AG10803 (cell line): ENCODE measurements around the gene XRCC4.
"Not testable (repeated sequence)": the region's sequence is repeated elsewhere in the genome, so short reads cannot be mapped to it uniquely, and the experiment has no call there.

Experiments
- DNase-seq: peaks from one replicate; pipeline ENCODE4 v3.0.0; 2010; ENCODE audit warnings: low read depth
- H3K4me3 ChIP-seq: 2 replicates; pipeline ENCODE4 v1.5.1; 2011; ENCODE audit warnings: mild to moderate bottlenecking, low read length, control low read depth
- TF ChIP-seq, protein P1 (sequence below): conservative IDR thresholded peaks from 2 replicates; pipeline ENCODE4 v1.5.1; 2011; ENCODE audit warnings: mild to moderate bottlenecking, low read length, control low read depth, inconsistent platforms

The XRCC4 gene

DNA sequence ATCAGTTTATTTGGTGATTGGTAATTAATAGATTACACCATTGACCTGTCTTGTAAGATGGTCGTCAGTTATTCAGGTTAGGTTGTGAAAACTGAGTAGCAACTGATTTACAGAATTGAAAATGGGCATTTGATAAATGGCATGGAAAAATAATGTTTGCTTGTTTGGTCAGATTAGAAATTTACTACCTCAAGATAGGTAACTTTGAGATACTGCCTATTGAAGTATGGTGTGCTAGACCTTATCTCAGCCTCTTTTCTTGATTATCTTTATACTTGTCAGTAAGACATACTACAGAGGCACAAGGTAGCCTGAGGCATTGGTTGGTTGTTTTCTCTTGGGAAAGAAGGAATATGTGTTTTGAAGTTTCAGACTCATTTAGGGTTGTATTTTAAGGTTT is 174.5 kb downstream of the XRCC4 start:
- TF ChIP-seq, protein P1, sequence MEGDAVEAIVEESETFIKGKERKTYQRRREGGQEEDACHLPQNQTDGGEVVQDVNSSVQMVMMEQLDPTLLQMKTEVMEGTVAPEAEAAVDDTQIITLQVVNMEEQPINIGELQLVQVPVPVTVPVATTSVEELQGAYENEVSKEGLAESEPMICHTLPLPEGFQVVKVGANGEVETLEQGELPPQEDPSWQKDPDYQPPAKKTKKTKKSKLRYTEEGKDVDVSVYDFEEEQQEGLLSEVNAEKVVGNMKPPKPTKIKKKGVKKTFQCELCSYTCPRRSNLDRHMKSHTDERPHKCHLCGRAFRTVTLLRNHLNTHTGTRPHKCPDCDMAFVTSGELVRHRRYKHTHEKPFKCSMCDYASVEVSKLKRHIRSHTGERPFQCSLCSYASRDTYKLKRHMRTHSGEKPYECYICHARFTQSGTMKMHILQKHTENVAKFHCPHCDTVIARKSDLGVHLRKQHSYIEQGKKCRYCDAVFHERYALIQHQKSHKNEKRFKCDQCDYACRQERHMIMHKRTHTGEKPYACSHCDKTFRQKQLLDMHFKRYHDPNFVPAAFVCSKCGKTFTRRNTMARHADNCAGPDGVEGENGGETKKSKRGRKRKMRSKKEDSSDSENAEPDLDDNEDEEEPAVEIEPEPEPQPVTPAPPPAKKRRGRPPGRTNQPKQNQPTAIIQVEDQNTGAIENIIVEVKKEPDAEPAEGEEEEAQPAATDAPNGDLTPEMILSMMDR = no peak
- DNase-seq = no peak
- H3K4me3 ChIP-seq = no peak overlapping the region

DNA sequence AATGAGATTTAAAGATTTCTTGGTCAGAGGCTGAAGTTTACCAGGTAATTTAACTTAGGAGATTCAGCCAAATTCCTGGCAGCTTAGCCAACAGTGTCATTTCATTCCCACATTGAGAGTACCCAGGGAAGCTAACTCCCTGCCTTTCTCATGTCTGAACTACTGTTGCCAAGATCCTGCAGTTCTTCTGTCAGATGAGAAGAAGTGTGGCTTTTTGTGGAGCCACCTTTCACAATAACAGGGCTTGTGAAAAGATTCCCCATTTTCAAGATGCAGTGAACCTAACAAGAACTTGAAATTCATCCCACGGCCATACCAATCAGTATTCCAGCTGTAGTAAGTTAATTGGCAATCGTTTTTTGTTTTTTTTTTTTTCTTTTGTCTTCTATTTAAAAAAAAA is 176.4 kb downstream of the XRCC4 start:
- H3K4me3 ChIP-seq = no peak overlapping the region
- TF ChIP-seq, protein P1 = no peak
- DNase-seq = peak; percentile 29

DNA sequence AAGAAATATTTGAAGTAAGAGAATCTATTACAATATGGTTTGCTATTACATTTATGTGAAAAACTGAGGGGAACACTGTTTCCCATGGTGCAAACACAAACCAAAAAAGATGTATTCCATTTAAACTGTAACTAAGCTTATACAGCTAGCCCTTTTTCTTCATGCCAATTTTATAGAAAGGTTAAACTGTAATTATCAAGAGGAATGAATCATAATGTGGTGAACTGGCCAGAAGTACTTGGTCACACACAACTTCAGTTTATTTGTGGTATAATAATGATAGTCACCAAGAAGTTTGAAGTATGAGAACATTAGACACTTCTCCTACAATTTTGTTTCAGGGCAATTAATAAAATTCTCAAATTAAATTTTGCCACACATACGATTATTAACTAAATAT is 177.9 kb downstream of the XRCC4 start:
- no peak overlapping the region for H3K4me3 ChIP-seq
- TF ChIP-seq, protein P1 = no peak
- peak; percentile 33 for DNase-seq

DNA sequence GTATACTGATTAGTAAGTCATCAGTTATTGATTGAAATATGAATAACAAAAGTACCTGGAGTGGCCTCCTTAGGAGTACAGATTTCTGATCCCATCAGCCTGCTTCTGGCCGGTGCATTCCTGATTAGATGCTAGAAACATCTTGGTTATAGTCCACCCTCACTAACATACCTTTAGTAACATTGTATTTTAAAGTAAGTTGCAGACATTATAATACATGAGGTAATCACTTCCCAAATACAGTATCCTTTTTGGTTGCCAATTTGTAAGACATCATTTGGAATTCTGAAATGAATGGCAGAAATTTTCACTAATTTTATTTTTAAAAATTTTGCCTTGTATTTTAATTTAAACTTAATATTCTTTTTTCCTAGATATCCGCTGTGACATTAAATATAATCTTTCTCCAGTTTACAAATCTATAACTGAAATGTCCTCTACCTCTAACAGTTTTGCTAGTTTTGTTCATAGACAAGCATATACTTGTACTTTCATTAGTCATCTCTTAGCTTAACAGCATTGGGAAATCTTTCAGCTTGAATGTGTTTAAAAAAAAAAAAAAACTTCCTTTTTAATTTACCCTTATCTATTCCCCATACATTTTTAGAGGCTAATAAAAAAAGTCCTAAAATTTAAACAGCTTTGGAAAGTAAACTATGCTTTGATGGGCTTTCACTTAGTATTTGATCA is 178.9 kb downstream of the XRCC4 start:
- no peak overlapping the region for H3K4me3 ChIP-seq
- TF ChIP-seq, protein P1 = no peak
- DNase-seq = peak; percentile 16

DNA sequence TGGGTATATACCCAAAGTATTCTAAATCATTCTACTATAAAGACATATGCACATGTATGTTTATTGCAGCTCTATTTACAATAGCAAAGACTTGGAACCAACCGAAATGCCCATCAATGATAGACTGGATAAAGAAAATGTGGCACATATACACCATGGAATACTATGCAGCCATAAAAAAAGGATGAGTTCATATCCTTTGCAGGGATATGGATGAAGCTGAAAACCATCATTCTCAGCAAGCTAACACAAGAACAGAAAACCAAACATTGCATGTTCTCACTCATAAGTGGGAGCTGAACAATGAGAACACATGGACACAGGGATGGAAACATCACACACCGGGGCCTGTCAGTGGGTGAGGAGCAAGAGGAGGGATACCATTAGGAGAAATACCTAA is 180.3 kb downstream of the XRCC4 start:
- H3K4me3 ChIP-seq, DNase-seq: not testable (repeated sequence)

DNA sequence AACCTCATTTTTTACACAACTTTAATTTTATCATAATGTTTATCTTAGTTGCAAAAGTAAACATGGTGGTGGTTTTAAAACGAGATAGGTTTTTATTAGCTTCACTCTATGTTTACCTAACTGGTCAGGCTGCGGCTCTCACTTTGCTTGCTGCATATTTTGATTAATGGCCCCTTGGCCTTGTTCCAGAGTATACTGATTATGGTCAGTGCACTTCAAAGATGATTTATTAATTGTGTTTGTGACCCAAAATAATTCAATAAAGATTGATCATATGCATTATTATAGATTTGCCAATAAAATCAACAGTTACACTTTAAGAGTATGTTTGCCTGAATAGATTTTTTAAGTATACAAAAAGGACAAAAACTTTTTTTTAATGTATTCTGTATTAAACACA is 188.0 kb downstream of the XRCC4 start:
- no peak for DNase-seq
- no peak overlapping the region for H3K4me3 ChIP-seq
- TF ChIP-seq, protein P1 = no peak

DNA sequence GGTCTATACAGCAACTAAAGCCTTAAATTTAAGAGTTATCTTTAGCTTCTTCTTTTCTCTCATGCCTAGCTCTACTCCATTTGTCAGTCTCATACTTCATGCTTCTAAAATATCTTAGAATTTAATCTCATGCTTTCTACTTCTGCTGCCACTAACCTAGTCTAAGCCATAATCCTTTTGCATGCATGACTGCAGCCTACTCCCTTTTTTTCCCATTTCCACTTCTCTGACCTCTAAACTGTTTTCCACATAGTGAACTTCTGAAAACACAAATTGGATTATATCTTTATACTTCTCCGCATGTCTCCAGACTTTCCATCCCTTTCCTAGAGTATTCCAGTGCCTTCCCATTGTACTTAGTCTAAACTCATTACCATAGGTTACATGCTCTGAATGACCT is 193.0 kb downstream of the XRCC4 start:
- H3K4me3 ChIP-seq = no peak overlapping the region
- TF ChIP-seq, protein P1 = no peak
- no peak for DNase-seq

DNA sequence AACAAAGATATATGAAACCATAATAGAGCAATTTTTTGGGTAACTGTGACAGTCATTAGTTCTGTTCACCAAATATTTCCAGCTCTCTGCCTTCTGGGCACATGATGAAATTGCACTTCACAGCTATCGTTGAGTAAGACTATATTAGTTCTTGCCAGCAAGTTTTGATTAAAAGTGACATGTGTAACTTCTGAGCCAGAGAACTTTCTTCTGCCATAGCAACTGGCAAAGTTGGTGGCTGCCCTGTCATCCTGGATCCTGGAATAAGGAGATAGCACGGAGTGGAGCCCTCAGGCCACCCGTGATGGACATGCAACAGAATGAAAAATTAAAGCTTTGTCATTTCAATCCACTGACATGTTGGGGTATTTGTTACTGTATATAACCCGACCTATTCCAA is 199.8 kb downstream of the XRCC4 start:
- DNase-seq = peak; percentile 33
- no peak overlapping the region for H3K4me3 ChIP-seq
- TF ChIP-seq, protein P1 = no peak
